Measurements from ENCODE around the gene MAP6. TPM values are rescaled to one million over a fixed set of nuclear protein-coding genes. Genes with fewer than 3 reads are reported as not detected.

Gene MAP6
- total and polyA plus RNA-seq, 9 of the 15 experiments (the other 6 are each of a cell fraction or from before 2014, with no cell fraction given), result not detected

DNA sequence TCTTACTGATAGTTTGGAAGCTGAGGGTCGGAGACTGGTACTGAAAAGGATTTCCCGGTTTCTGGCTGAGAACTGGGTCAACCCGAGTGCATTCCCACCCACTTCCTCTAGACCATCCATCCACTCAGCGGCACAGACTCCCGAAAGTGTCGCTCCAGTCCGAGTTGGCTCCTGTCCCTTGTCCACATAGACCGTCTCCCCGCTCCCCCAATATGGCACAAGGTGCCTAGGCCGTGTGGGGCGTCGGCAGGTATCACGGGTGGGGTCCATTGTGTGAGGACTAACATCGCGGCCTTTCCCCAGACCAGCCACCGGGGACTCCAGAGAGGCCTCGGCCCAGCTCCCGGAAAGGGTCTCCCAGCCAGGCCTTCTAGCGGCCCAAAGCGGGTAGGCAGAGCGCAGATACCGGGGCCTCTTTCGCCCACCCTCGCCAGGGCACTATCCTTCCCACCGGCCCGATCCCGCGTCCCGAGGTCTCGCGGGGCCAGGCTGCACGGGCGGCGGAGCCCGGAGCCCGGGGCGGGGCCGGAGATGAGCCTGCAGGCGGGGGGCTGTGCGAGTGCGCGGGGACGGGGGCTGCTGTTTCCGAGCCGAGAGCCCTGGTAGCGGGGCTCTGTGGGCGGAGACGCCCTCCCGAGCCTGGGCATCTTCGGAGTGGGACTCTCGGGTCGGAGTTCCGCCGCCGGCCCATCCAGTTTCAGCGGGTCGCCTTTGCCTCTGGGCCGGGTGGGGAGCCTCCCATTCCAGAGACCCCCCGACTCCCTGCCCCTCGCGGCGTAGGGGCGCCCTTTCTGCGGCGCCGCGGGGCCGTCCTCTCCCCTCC, 85.7 kb downstream of the MAP6 start (continued):
- TF ChIP-seq ARID4B (CRISPR knock-in tag; IDR thresholded peaks at IDR 0.05), result peak; percentile 46; the same call in 1 of the 2 replicates
- no peak for TF ChIP-seq GABPB1 (CRISPR knock-in tag; IDR thresholded peaks at IDR 0.05)
- TF ChIP-seq ETV1 (tag; conservative IDR thresholded peaks at IDR 0.05; ENCODE audit: low read depth), result no peak
- TF ChIP-seq, protein P1, sequence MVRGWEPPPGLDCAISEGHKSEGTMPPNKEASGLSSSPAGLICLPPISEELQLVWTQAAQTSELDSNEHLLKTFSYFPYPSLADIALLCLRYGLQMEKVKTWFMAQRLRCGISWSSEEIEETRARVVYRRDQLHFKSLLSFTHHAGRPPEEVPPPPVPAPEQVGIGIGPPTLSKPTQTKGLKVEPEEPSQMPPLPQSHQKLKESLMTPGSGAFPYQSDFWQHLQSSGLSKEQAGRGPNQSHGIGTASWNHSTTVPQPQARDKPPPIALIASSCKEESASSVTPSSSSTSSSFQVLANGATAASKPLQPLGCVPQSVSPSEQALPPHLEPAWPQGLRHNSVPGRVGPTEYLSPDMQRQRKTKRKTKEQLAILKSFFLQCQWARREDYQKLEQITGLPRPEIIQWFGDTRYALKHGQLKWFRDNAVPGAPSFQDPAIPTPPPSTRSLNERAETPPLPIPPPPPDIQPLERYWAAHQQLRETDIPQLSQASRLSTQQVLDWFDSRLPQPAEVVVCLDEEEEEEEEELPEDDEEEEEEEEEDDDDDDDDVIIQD (CRISPR knock-in tag; IDR thresholded peaks at IDR 0.05), result no peak

All from K562 (cell line).